Heart left ventricle (tissue), 16 donors: Measurements from ENCODE around the gene COPS9. TPM values are rescaled to one million over a fixed set of nuclear protein-coding genes. Genes with fewer than 3 reads are reported as not detected.

Experiments
- ATAC-seq, 4 donors: fragments of 200-7000 bp; cut with Tn5 transposase; one replicate each; pipeline ENCODE4 v1.9.1; 2020 to 2022; ENCODE audit warnings: moderate library complexity in 4 of 4, mild to moderate bottlenecking in 3 of 4, moderate number of reproducible peaks in 1 of 4
- DNase-seq, 5 donors: peaks; one replicate each; pipeline ENCODE4 v3.0.0-alpha.2; 2020
- H3K27ac ChIP-seq, 12 donors: fragments of 200-600 bp; sonication (generic) in 4 of 12; one replicate each; pipeline versions ENCODE4 v1.5.0 to v1.8.0; 2016 to 2022; ENCODE audit warnings: mild to moderate bottlenecking in 2 of 12
- H3K27me3 ChIP-seq, 9 donors: fragments of 200-600 bp; sonication (generic) in 2 of 9; one replicate each; pipeline versions ENCODE4 v1.5.1 to v1.8.0; 2016 to 2022; ENCODE audit warnings: mild to moderate bottlenecking in 3 of 9
- H3K36me3 ChIP-seq, 9 donors: fragments of 200-600 bp; sonication (generic) in 2 of 9; one replicate each; pipeline versions ENCODE4 v1.5.0 to v1.8.0; 2018 to 2022; ENCODE audit warnings: mild to moderate bottlenecking in 2 of 9
- H3K4me1 ChIP-seq, 12 donors: fragments of 200-600 bp; sonication (generic) in 4 of 12; one replicate each; pipeline versions ENCODE4 v1.5.0 to v1.8.0; 2016 to 2022; ENCODE audit warnings: mild to moderate bottlenecking in 3 of 12
- H3K4me3 ChIP-seq, 12 donors: fragments of 200-600 bp; sonication (generic) in 4 of 12; one replicate each; pipeline versions ENCODE4 v1.5.0 to v1.8.0; 2017 to 2022; ENCODE audit warnings: mild to moderate bottlenecking in 9 of 12, moderate library complexity in 4 of 12
- H3K9me3 ChIP-seq, 12 donors: fragments of 200-600 bp; sonication (generic) in 4 of 12; one replicate each; pipeline versions ENCODE4 v1.5.0 to v1.8.0; 2016 to 2022; ENCODE audit warnings: mild to moderate bottlenecking in 1 of 12
- POLR2A ChIP-seq, 2 donors: fragments of 450-650 bp; IDR thresholded peaks; one replicate each; pipeline ENCODE4 v1.6.1; 2017; ENCODE audit warnings: antibody characterized with exemption in 2 of 2, mild to moderate bottlenecking in 2 of 2, moderate library complexity in 2 of 2
- WGBS, 4 donors: extraction: QIAGEN DNeasy Blood & Tissue Kit in 2 of 4; methylation state at CpG; one replicate each; pipeline versions ENCODE4 v1.1.5 to v1.1.7; 2013 to 2018; 5-methylcytosine and 5-hydroxymethylcytosine counted together
- intact Hi-C, 10 donors: fragments of 100-400 bp; cut with DNase I; formaldehyde crosslinking; loops; one replicate each; pipeline versions ENCODE4 v1.11.1 to v1.14.2; 2022
- polyA plus RNA-seq, 2 donors: library from polyadenylated mRNA; stranded (reverse); fragments of 200-250 nt; gene quantifications; one replicate each; pipeline ENCODE4 v1.2.3, GENCODE V29; 2013
- total RNA-seq, 9 donors: library from RNA; depleted of rRNA in 2 of 9; stranded (reverse); fragments of >200 nt in 2 of 9; fragmentation: NEBNext Ultra II Directional in 3 of 9; extraction: Animal tissue kit (Norgen Biotek cat#: 25700) in 3 of 9; gene quantifications; one replicate each; pipeline versions ENCODE4 v1.1.0 to v1.2.4, GENCODE V29; 2016 to 2023
- TF ChIP-seq, protein P1 (sequence below), 12 donors: fragments of 200-600 bp; sonication (generic) in 4 of 12; IDR thresholded peaks; one replicate each; pipeline versions ENCODE4 v1.5.0 to v1.8.0; 2018 to 2022; ENCODE audit warnings: antibody characterized with exemption in 12 of 12, mild to moderate bottlenecking in 5 of 12
- donor health status: ischemic (EF 13 %, LVEDD 7.1; RV severe dilation, severe dysfunction).
- donor health status: healthy with polysubstance abuse.
- donor health status: DM: no; HTN: yes; CAD: no.
- donor health status: DM: no; HTN: no; CAD: no.
- donor health status: ischemic (EF 25% LVEDD 6.9; RV normal size, moderate dysfunction).
- donor health status: ischemic (EF 25% LVEDD 5.7; RV mildly dilated, moderate dysfunction).
- donor health status: healthy.
- donor health status: DM: yes; HTN: yes; CAD: no.
- donor health status: ischemic (EF 35%, LVEDD 5.7; RV mildly dilated, moderate dysfunction).
- donor health status: nonischemic (EF 11% LVEDD 7.7; RV severe dilation, severe dysfunction).
- donor health status: DM: yes; HTN: yes; CAD: no.
- donor health status: PGD.
- donor health status: ischemic (EF 29% LVEDD 5.4; RV normal size, mild dysfunction).
- donor health status: nonischemic (EF 23%, LVEDD 6.1; RV moderate dilation, normal function).

The COPS9 gene
- total and polyA plus RNA-seq, 11 donors: 130 to 664 (median 178) TPM

DNA sequence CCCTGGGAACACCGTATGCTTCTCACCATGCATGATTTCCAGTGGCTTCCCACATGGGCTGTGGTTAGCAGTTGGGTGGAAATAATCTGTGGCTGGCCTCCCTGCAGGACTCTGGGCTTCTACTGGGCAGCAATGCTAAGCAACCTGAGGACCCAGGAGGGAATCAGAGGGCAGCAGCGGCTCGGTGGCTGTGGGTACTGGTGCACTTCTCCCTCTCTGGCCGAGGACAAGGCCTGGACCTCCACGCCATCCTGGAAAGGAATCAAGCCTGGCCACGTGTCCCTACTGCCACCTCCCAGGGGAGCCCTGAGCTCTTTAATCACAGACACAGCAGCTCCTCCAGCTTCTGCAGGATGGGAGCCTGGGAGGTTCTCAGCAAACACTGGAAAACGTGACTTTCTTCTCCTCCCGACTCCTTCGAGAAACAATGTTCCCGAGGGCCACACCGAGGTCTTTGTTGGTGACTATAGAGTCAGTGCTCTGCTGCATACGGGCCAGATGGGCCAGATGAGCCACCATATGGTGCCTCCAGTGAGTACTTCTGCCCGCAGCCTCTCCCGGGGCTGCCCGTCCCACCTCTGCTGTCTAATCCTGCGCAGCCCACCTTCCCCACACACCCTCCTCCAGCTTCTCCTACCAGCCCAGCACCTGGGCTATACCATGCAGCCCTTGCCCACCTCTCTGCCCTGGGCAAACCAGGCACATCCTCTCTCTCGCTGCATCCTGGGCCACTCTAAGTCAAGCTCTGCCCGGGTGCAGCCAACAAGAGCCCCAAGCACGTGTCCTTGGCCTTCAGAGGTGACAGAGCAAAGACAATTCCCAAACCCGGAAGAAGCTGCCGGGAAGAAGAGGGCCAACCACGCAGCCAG is 47.1 kb upstream of the COPS9 start:
- peaks cover 0 to 36% (median 7%) of the 10 kb centered on the region in 9 donors for H3K27me3 ChIP-seq
- no peaks in the 10 kb centered on the region for H3K4me1 ChIP-seq
- intact Hi-C loops: no loop called here
- no peaks in the 10 kb centered on the region for H3K36me3 ChIP-seq
- H3K27ac ChIP-seq: no peak overlapping the region
- DNase-seq (no peak), ATAC-seq (no peak)
- 77 to 79% (median 78%) methylated on average over 21 to 22 of the region's 22 CpGs for WGBS, 4 donors
- TF ChIP-seq, protein P1, sequence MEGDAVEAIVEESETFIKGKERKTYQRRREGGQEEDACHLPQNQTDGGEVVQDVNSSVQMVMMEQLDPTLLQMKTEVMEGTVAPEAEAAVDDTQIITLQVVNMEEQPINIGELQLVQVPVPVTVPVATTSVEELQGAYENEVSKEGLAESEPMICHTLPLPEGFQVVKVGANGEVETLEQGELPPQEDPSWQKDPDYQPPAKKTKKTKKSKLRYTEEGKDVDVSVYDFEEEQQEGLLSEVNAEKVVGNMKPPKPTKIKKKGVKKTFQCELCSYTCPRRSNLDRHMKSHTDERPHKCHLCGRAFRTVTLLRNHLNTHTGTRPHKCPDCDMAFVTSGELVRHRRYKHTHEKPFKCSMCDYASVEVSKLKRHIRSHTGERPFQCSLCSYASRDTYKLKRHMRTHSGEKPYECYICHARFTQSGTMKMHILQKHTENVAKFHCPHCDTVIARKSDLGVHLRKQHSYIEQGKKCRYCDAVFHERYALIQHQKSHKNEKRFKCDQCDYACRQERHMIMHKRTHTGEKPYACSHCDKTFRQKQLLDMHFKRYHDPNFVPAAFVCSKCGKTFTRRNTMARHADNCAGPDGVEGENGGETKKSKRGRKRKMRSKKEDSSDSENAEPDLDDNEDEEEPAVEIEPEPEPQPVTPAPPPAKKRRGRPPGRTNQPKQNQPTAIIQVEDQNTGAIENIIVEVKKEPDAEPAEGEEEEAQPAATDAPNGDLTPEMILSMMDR (IDR thresholded peaks at IDR 0.05): no peak
- TF ChIP-seq POLR2A (IDR thresholded peaks at IDR 0.05): no peak
- no peak overlapping the region for H3K4me3 ChIP-seq
- peaks cover 0 to 5% (median 0%) of the 10 kb centered on the region in 12 donors for H3K9me3 ChIP-seq

GRCh38 chr2:240182476-240182875 is 46.4 kb upstream of the COPS9 start:
- 81 to 86% (median 83%) methylated on average over 4 of the region's 4 CpGs for WGBS, 4 donors
- ATAC-seq: no peak
- Histone ChIP-seq H3K9me3 (peaks cover 0 to under 1% (median 0%) of the 10 kb centered on the region in 12 donors), H3K27me3 (peaks cover 0 to 38% (median 7%) of the 10 kb centered on the region in 9 donors), H3K36me3 (no peaks in the 10 kb centered on the region), H3K4me1 (no peaks in the 10 kb centered on the region), H3K4me3 (no peak overlapping the region), H3K27ac (no peak overlapping the region)
- no peak for TF ChIP-seq POLR2A (IDR thresholded peaks at IDR 0.05)
- TF ChIP-seq, protein P1 (IDR thresholded peaks at IDR 0.05): no peak
- DNase-seq: no peak
- intact Hi-C loops: no loop called here

GRCh38 chr2:240182001-240182400 is 45.9 kb upstream of the COPS9 start:
- Histone ChIP-seq H3K36me3 (no peaks in the 10 kb centered on the region), H3K9me3 (no peaks in the 10 kb centered on the region), H3K4me3 (no peak overlapping the region), H3K4me1 (no peaks in the 10 kb centered on the region), H3K27me3 (peaks cover 0 to 38% (median 7%) of the 10 kb centered on the region in 9 donors), H3K27ac (no peak overlapping the region)
- DNase-seq (no peak), ATAC-seq (no peak)
- TF ChIP-seq POLR2A (IDR thresholded peaks at IDR 0.05): no peak
- TF ChIP-seq, protein P1 (IDR thresholded peaks at IDR 0.05): no peak
- intact Hi-C loops: no loop called here
- 78 to 87% (median 84%) methylated on average over 5 of the region's 5 CpGs for WGBS, 4 donors

DNA sequence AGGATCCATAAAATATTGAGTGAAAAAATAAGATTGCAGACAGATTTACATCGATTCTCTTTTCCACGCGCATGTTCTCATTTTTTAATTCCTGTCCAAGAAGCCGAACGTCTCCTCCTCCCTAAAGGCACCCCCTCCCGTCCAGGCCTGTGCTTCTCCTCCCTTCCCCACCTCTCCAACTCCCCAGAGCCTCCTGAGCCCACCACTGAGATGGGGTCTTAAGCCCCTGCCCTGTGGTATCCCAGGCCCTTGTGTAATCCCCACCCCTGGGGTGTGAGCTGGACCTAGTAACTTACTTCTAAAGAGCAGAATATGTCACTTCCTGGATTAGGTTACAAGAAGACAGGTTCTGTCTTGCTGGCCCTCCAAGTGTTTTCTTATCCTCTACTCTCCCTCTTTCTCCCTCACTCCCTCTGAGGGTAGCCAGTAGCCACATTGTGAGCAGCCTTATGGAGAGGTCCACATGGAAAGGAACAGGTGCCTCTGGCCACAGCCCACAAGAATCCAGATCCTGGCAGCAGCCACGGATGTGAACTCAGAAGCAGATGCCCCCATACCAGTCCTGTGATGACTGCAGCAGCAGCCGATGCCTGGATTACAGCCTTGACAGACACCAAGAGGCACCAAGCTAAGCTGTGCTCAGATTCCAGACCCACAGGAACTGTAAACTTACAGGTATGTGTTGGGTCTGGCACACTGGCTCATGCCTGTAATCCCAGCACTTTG is 44.0 kb upstream of the COPS9 start:
- Histone ChIP-seq H3K9me3 (no peaks in the 10 kb centered on the region), H3K4me1 (no peaks in the 10 kb centered on the region), H3K36me3 (no peaks in the 10 kb centered on the region), H3K27me3 (peaks cover 0 to 38% (median 7%) of the 10 kb centered on the region in 9 donors), H3K4me3 (no peak overlapping the region), H3K27ac (no peak overlapping the region)
- intact Hi-C loops: no loop called here
- ATAC-seq (no peak), DNase-seq (peak in 1 of 5 donors; percentile 24)
- no peak for TF ChIP-seq POLR2A (IDR thresholded peaks at IDR 0.05)
- TF ChIP-seq, protein P1 (IDR thresholded peaks at IDR 0.05): no peak
- whole genome bisulfite sequencing, 4 donors: 74 to 84% (median 80%) methylated on average over 8 of the region's 8 CpGs
